Mucosa of descending colon (tissue), 3 donors: Measurements from ENCODE around the gene PDE11A. TPM values are rescaled to one million over a fixed set of nuclear protein-coding genes. Genes with fewer than 3 reads are reported as not detected.
A peak's percentile ranks its signal among the peaks of the same experiment; 100 is the strongest.

Experiments used
- ATAC-seq: fragments of 200-7000 bp; cut with Tn5 transposase; one replicate; pipeline ENCODE4 v1.9.1; 2020; ENCODE audit warnings: mild to moderate bottlenecking, moderate library complexity
- DNase-seq, 3 donors: peaks; one replicate each; pipeline ENCODE4 v3.0.0-alpha.2; 2020
- H3K36me3 ChIP-seq: fragments of 200-600 bp; one replicate; pipeline ENCODE4 v1.8.0; 2021; ENCODE audit warnings: low read depth, mild to moderate bottlenecking
- H3K4me1 ChIP-seq: fragments of 200-600 bp; one replicate; pipeline ENCODE4 v1.8.0; 2021; ENCODE audit warnings: low read depth, mild to moderate bottlenecking
- H3K4me3 ChIP-seq: fragments of 200-600 bp; one replicate; pipeline ENCODE4 v1.8.0; 2021; ENCODE audit warnings: mild to moderate bottlenecking
- H3K9me3 ChIP-seq: fragments of 200-600 bp; one replicate; pipeline ENCODE4 v1.8.0; 2021; ENCODE audit warnings: mild to moderate bottlenecking
- intact Hi-C, 2 donors: fragments of 100-400 bp; cut with DNase I in 1 of 2; cut with micrococcal nuclease in 1 of 2; formaldehyde crosslinking; loops; one replicate each; pipeline versions ENCODE4 v1.11.0 to v1.11.1; 2022; cut with DNase I, micrococcal nuclease
- total RNA-seq, 3 donors: library from RNA; stranded (reverse); fragmentation: NEBNext Ultra II Directional in 2 of 3; extraction: Animal tissue kit (Norgen Biotek cat#: 25700) in 2 of 3; gene quantifications; one replicate each; pipeline versions ENCODE4 v1.2.1 to v1.2.4, GENCODE V29; 2021 to 2023
- TF ChIP-seq, protein P1 (sequence below): fragments of 200-600 bp; IDR thresholded peaks from one replicate; pipeline ENCODE4 v1.8.0; 2022; ENCODE audit warnings: antibody characterized with exemption, mild to moderate bottlenecking
- donor health status: DM: no; HTN: no; CAD: no; lungs with moderate emphysema.
- donor health status: DM: no; HTN: no; CAD: no.
- donor health status: DM: no; HTN: yes; CAD: no.

Gene PDE11A
- total RNA-seq, 3 donors from 2014 or later: 1.0 to 3.2 (median 2.7) TPM

DNA sequence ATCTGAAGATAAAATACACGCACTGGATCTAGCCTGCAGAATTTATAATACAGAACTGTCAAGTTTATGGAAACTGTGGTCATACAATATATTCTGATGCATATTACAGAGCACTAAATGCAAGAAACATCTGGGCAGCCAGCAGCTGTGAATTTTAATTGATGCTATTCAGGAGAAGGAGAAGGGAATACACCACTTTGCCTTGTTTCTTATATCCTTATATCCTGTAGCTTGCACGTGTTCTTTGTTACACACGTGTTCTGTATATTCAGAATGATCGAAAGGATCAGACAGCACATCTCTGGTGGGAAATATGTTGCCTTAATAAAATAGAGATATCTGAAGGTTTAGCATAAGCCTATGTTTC lies 344.2 kb downstream of the PDE11A start:
- ATAC-seq (no peak), DNase-seq (no peak)
- TF ChIP-seq, protein P1, sequence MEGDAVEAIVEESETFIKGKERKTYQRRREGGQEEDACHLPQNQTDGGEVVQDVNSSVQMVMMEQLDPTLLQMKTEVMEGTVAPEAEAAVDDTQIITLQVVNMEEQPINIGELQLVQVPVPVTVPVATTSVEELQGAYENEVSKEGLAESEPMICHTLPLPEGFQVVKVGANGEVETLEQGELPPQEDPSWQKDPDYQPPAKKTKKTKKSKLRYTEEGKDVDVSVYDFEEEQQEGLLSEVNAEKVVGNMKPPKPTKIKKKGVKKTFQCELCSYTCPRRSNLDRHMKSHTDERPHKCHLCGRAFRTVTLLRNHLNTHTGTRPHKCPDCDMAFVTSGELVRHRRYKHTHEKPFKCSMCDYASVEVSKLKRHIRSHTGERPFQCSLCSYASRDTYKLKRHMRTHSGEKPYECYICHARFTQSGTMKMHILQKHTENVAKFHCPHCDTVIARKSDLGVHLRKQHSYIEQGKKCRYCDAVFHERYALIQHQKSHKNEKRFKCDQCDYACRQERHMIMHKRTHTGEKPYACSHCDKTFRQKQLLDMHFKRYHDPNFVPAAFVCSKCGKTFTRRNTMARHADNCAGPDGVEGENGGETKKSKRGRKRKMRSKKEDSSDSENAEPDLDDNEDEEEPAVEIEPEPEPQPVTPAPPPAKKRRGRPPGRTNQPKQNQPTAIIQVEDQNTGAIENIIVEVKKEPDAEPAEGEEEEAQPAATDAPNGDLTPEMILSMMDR: no peak
- no peaks in the 10 kb centered on the region for H3K36me3 ChIP-seq
- H3K9me3 ChIP-seq: no peaks in the 10 kb centered on the region
- intact Hi-C loops: loop anchor here (10.0 kb wide), 2 partner anchors 244 to 384 kb away; no protein-coding TSS in a partner anchor
- H3K4me1 ChIP-seq: no peaks in the 10 kb centered on the region
- H3K4me3 ChIP-seq: no peak overlapping the region

- Histone ChIP-seq H3K4me3 (no peak overlapping the region), H3K4me1 (no peaks in the 10 kb centered on the region), H3K9me3 (no peaks in the 10 kb centered on the region), H3K36me3 (no peaks in the 10 kb centered on the region)
- intact Hi-C loops: loop anchor here (10.0 kb wide), 2 partner anchors 243 to 383 kb away; no protein-coding TSS in a partner anchor
- TF ChIP-seq, protein P1: no peak
- DNase-seq (no peak), ATAC-seq (no peak)
Measured at GRCh38 chr2:177727577-177728398, 344.8 kb downstream of the PDE11A start.

- TF ChIP-seq, protein P1: no peak
- intact Hi-C loops: loop anchor here (10.0 kb wide), 2 partner anchors 242 to 382 kb away; no protein-coding TSS in a partner anchor
- ATAC-seq: no peak
- no peak overlapping the region for H3K4me3 ChIP-seq
- no peak for DNase-seq
- no peaks in the 10 kb centered on the region for H3K9me3 ChIP-seq
- H3K36me3 ChIP-seq: no peaks in the 10 kb centered on the region
- H3K4me1 ChIP-seq: no peaks in the 10 kb centered on the region
Measured at GRCh38 chr2:177726931-177727348, 345.6 kb downstream of the PDE11A start.

- Histone ChIP-seq H3K4me1 (no peaks in the 10 kb centered on the region), H3K36me3 (no peaks in the 10 kb centered on the region), H3K9me3 (no peaks in the 10 kb centered on the region), H3K4me3 (no peak overlapping the region)
- intact Hi-C loops: loop anchor here (10.0 kb wide), 2 partner anchors 240 to 380 kb away; no protein-coding TSS in a partner anchor
- TF ChIP-seq, protein P1: peak; percentile 76
- peak; percentile 35 to 67 (median 53) for DNase-seq
- peak; percentile 80 for ATAC-seq
Measured at GRCh38 chr2:177724398-177725287, 347.9 kb downstream of the PDE11A start.

- ATAC-seq (no peak), DNase-seq (no peak)
- no peak overlapping the region for H3K4me3 ChIP-seq
- no peaks in the 10 kb centered on the region for H3K9me3 ChIP-seq
- TF ChIP-seq, protein P1: no peak
- H3K36me3 ChIP-seq: no peaks in the 10 kb centered on the region
- intact Hi-C loops: loop anchor here (1.0 to 10.0 kb wide), 3 partner anchors 100 to 378 kb away; no protein-coding TSS in a partner anchor
- H3K4me1 ChIP-seq: no peaks in the 10 kb centered on the region
Measured at GRCh38 chr2:177723235-177723634, 349.3 kb downstream of the PDE11A start.
